Heart right ventricle (tissue), 16 donors: Measurements from ENCODE around the gene TENM4. TPM values are rescaled to one million over a fixed set of nuclear protein-coding genes. Genes with fewer than 3 reads are reported as not detected.

Source experiments
- ATAC-seq, 8 donors: fragments of 200-7000 bp; cut with Tn5 transposase; one replicate each; pipeline ENCODE4 v1.9.1; 2020; ENCODE audit warnings: mild to moderate bottlenecking in 8 of 8, moderate library complexity in 8 of 8, moderate number of reproducible peaks in 1 of 8
- DNase-seq, 2 donors: peaks; one replicate each; pipeline ENCODE4 v3.0.0-alpha.2; 2020
- H3K27ac ChIP-seq, 10 donors: fragments of 200-600 bp; sonication (generic) in 2 of 10; one replicate each; pipeline versions ENCODE4 v1.5.0 to v1.8.0; 2020 to 2022; ENCODE audit warnings: mild to moderate bottlenecking in 3 of 10
- H3K27me3 ChIP-seq, 7 donors: fragments of 200-600 bp; one replicate each; pipeline ENCODE4 v1.8.0; 2021 to 2022; ENCODE audit warnings: mild to moderate bottlenecking in 2 of 7
- H3K36me3 ChIP-seq, 9 donors: fragments of 200-600 bp; sonication (generic) in 1 of 9; one replicate each; pipeline versions ENCODE4 v1.5.0 to v1.8.0; 2020 to 2022; ENCODE audit warnings: mild to moderate bottlenecking in 2 of 9
- H3K4me1 ChIP-seq, 9 donors: fragments of 200-600 bp; sonication (generic) in 1 of 9; one replicate each; pipeline versions ENCODE4 v1.5.0 to v1.8.0; 2020 to 2022; ENCODE audit warnings: mild to moderate bottlenecking in 4 of 9
- H3K4me3 ChIP-seq, 10 donors: fragments of 200-600 bp; sonication (generic) in 2 of 10; one replicate each; pipeline versions ENCODE4 v1.5.0 to v1.8.0; 2020 to 2022; ENCODE audit warnings: mild to moderate bottlenecking in 7 of 10, moderate library complexity in 2 of 10
- H3K9me3 ChIP-seq, 11 donors: fragments of 200-600 bp in 10 of 11; sonication (generic) in 2 of 11; one replicate each; pipeline versions ENCODE4 v1.5.0 to v1.8.0; 2013 to 2022; ENCODE audit warnings: mild to moderate bottlenecking in 2 of 11, control low read depth in 1 of 11, moderate library complexity in 1 of 11
- WGBS, 2 donors: extraction: QIAGEN DNeasy Blood & Tissue Kit; methylation state at CpG; one replicate each; pipeline ENCODE4 v1.1.7; 2013; ENCODE audit warnings: inconsistent platforms in 1 of 2; 5-methylcytosine and 5-hydroxymethylcytosine counted together
- intact Hi-C, 10 donors: fragments of 100-400 bp; cut with DNase I; formaldehyde crosslinking; loops; one replicate each; pipeline versions ENCODE4 v1.11.1 to v1.14.2; 2022
- polyA plus RNA-seq, 2 donors: library from polyadenylated mRNA; stranded (reverse); fragments of 200-250 nt; gene quantifications; one replicate each; pipeline ENCODE4 v1.2.3, GENCODE V29; 2013
- total RNA-seq, 10 donors: library from RNA; stranded (reverse); fragmentation: NEBNext Ultra II Directional in 3 of 10; extraction: Animal tissue kit (Norgen Biotek cat#: 25700) in 3 of 10; gene quantifications; one replicate each; pipeline versions ENCODE4 v1.2.1 to v1.2.4, GENCODE V29; 2021 to 2023
- TF ChIP-seq, protein P1 (sequence below), 9 donors: fragments of 200-600 bp; sonication (generic) in 2 of 9; IDR thresholded peaks; one replicate each; pipeline versions ENCODE4 v1.5.0 to v1.8.0; 2021 to 2022; ENCODE audit warnings: antibody characterized with exemption in 9 of 9, mild to moderate bottlenecking in 5 of 9, moderate library complexity in 1 of 9
- donor health status: Arrhythmogenic right ventricular cardiomyopathy.
- donor health status: ischemic (EF 13 %, LVEDD 7.1; RV severe dilation, severe dysfunction).
- donor health status: healthy with polysubstance abuse.
- donor health status: DM: no; HTN: yes; CAD: no.
- donor health status: DM: no; HTN: no; CAD: no.
- donor health status: ischemic (EF 25% LVEDD 6.9; RV normal size, moderate dysfunction).
- donor health status: ischemic (EF 25% LVEDD 5.7; RV mildly dilated, moderate dysfunction).
- donor health status: healthy.
- donor health status: DM: yes; HTN: yes; CAD: no.
- donor health status: Ischemic cardiomyopathy.
- donor health status: ischemic (EF 35%, LVEDD 5.7; RV mildly dilated, moderate dysfunction).
- donor health status: nonischemic (EF 11% LVEDD 7.7; RV severe dilation, severe dysfunction).
- donor health status: DM: yes; HTN: yes; CAD: no.
- donor health status: PGD.
- donor health status: ischemic (EF 29% LVEDD 5.4; RV normal size, mild dysfunction).
- donor health status: nonischemic (EF 23%, LVEDD 6.1; RV moderate dilation, normal function).

TENM4 gene
- total and polyA plus RNA-seq, 12 donors: 0.10 to 3.6 (median 0.91) TPM

DNA sequence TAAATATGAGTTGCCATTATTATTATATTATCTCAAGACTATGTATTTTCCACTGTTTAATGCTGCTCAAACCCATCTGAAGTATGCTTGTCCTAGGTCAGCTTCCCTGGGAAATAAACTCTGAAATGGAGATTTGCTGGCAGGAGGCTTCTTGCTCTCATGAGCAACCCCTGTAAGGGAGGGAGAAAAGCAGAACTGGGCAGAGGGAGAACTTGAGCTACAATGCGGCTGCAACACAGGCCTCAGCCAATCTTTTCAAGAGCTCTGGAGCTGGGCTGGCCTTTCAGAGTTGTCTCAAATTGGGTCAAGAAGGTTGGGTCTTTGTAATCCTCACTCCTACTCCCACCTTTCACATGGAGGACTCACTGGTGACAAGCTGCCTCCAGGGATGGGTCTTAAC is 412.6 kb downstream of the TENM4 start:
- H3K9me3 ChIP-seq: no peaks in the 10 kb centered on the region
- H3K4me3 ChIP-seq: no peak overlapping the region
- peaks cover 0 to 96% (median 24%) of the 10 kb centered on the region in 7 donors for H3K27me3 ChIP-seq
- intact Hi-C loops: no loop called here
- no peaks in the 10 kb centered on the region for H3K36me3 ChIP-seq
- H3K4me1 ChIP-seq: peaks cover 0 to 11% (median 0%) of the 10 kb centered on the region in 9 donors
- ATAC-seq: no peak
- TF ChIP-seq, protein P1, sequence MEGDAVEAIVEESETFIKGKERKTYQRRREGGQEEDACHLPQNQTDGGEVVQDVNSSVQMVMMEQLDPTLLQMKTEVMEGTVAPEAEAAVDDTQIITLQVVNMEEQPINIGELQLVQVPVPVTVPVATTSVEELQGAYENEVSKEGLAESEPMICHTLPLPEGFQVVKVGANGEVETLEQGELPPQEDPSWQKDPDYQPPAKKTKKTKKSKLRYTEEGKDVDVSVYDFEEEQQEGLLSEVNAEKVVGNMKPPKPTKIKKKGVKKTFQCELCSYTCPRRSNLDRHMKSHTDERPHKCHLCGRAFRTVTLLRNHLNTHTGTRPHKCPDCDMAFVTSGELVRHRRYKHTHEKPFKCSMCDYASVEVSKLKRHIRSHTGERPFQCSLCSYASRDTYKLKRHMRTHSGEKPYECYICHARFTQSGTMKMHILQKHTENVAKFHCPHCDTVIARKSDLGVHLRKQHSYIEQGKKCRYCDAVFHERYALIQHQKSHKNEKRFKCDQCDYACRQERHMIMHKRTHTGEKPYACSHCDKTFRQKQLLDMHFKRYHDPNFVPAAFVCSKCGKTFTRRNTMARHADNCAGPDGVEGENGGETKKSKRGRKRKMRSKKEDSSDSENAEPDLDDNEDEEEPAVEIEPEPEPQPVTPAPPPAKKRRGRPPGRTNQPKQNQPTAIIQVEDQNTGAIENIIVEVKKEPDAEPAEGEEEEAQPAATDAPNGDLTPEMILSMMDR (IDR thresholded peaks at IDR 0.05): no peak
- no peak for DNase-seq
- no peak overlapping the region for H3K27ac ChIP-seq
- WGBS, 2 donors: 92 to 100% methylated on average over 1 of the region's 1 CpG

DNA sequence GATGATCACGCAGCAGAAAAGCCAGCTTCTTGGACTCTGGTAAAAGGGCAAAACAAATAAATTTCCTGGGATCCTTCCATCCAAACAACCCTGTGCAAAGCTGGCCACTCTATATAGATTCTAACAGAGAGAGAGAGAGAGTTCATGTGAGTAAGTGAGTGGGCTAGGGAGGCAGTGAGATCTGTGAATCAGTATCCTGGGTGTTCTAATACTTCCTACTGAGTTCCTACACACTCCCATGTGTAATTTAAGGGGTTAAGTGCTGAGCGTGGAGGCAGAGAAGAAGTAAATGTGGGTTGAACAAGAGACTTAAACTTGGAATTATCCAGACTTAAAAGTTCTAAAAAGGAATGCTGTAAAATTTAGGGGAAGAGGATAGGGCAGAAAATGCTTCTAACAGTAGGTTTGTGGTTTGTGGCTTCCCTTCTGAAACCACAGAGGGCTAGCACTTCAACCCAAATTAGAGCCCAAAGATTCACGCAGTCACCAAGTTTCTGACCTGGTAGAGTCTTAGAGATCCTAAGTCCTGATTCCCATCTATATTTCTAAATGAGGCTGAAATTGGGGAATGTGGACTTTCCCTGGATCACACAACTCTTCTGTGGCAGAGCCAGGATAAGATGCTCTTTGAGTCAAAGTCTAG is 413.9 kb downstream of the TENM4 start:
- Histone ChIP-seq H3K9me3 (no peaks in the 10 kb centered on the region), H3K36me3 (no peaks in the 10 kb centered on the region), H3K4me3 (no peak overlapping the region), H3K27me3 (peaks cover 0 to 96% (median 26%) of the 10 kb centered on the region in 7 donors), H3K4me1 (peaks cover 0 to 11% (median 0%) of the 10 kb centered on the region in 9 donors), H3K27ac (no peak overlapping the region)
- 80% methylated on average over 3 of the region's 3 CpGs for WGBS, 2 donors
- TF ChIP-seq, protein P1 (IDR thresholded peaks at IDR 0.05): no peak
- ATAC-seq (no peak), DNase-seq (no peak)
- intact Hi-C loops: no loop called here

DNA sequence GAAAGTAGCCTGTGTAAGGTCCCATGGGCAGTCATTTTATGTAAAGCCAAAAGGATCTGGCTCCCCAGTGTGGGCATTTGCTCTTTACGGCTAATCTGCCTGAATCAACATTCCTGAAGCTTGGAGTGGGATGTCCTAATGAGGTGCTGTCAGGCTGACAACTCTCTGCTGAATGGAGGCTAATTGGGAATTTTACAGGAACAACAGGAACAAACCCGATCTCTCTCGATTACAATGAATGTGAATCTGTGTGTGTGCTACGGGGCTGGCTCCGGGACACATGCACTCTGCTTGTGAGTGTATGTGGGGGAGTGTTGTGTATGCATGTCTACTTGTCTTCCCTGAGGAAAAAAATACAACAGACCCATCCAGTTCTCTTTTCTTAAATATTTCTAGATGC is 415.2 kb downstream of the TENM4 start:
- DNase-seq (no peak), ATAC-seq (no peak)
- Histone ChIP-seq H3K36me3 (no peaks in the 10 kb centered on the region), H3K27ac (no peak overlapping the region), H3K4me3 (no peak overlapping the region), H3K9me3 (no peaks in the 10 kb centered on the region), H3K27me3 (peaks cover 0 to 94% (median 19%) of the 10 kb centered on the region in 7 donors), H3K4me1 (peaks cover 0 to 11% (median 0%) of the 10 kb centered on the region in 9 donors)
- WGBS, 2 donors: 52 to 62% methylated on average over 5 of the region's 5 CpGs
- TF ChIP-seq, protein P1 (IDR thresholded peaks at IDR 0.05): no peak
- intact Hi-C loops: no loop called here

DNA sequence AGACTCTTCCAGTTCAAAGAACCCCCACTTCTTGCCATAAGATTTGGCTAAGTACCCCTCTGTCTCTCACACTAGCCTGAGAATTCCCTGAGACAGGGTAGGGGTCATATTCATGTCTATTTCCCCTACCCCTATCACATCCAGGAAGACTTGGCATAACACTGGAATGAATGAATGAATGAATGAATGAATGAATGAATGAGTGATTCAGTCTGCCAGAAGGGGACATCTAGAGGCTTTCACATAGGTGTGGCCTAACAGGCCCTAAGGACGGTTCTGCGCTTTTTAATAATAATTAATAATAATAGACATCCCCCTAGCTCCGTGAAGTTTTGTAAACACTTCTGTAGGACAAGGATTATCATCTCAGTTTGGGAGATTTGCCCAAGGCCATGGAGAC is 415.7 kb downstream of the TENM4 start:
- H3K27ac ChIP-seq: no peak overlapping the region
- peaks cover 0 to 11% (median 0%) of the 10 kb centered on the region in 9 donors for H3K4me1 ChIP-seq
- H3K9me3 ChIP-seq: no peaks in the 10 kb centered on the region
- intact Hi-C loops: no loop called here
- no peak for ATAC-seq
- peaks cover 0 to 89% (median 19%) of the 10 kb centered on the region in 7 donors for H3K27me3 ChIP-seq
- no peak overlapping the region for H3K4me3 ChIP-seq
- WGBS, 2 donors: 83 to 89% methylated on average over 3 of the region's 3 CpGs
- no peaks in the 10 kb centered on the region for H3K36me3 ChIP-seq
- DNase-seq: no peak
- TF ChIP-seq, protein P1 (IDR thresholded peaks at IDR 0.05): no peak
